H1 (cell line): ENCODE measurements around the gene EMX1. TPM values are rescaled to one million over a fixed set of nuclear protein-coding genes. Genes with fewer than 3 reads are reported as not detected.

Experiments used
- CTCF ChIA-PET: fragments of 300-600 bp; sonication (Branson Sonifier 250); formaldehyde crosslinking; loops from one replicate; lab custom pipeline; 2021; ENCODE audit not compliant: partially characterized antibody; lab: Charles Lee
- POLR2A ChIA-PET: fragments of 300-600 bp; sonication (Branson Sonifier 250); formaldehyde crosslinking; loops from one replicate; lab custom pipeline; 2021; ENCODE audit warnings: inconsistent platforms; ENCODE audit not compliant: partially characterized antibody; lab: Charles Lee
- DNase-seq, 2 experiments: peaks; one replicate each; pipeline versions ENCODE4 v3.0.0 to v3.0.0-alpha.2; 2010 to 2022; ENCODE audit warnings: low spot score in 2 of 2, low read depth in 1 of 2, mixed read lengths in 1 of 2
- FAIRE-seq: peaks from 2 replicates; lab custom pipeline; 2011; peaks lifted over from hg19 to GRCh38; lab: Jason Lieb, UNC
- H2AFZ ChIP-seq: 2 replicates; pipeline ENCODE4 v1.8.1; 2012; ENCODE audit warnings: low read length, inconsistent platforms
- H2AK5ac ChIP-seq: 2 replicates; pipeline ENCODE4 v1.6.1; 2013; ENCODE audit warnings: low read depth, low read length
- H2BK120ac ChIP-seq: replicated peaks from 2 replicates; pipeline ENCODE3; 2013; ENCODE audit warnings: low read depth, low read length, inconsistent platforms
- H2BK12ac ChIP-seq: 2 replicates; pipeline ENCODE4 v1.6.1; 2013; ENCODE audit warnings: low read depth, low read length
- H2BK15ac ChIP-seq: 2 replicates; pipeline ENCODE4 v1.6.1; 2013; ENCODE audit warnings: low read length
- H2BK20ac ChIP-seq: 2 replicates; pipeline ENCODE4 v1.6.1; 2013; ENCODE audit warnings: low read length
- H2BK5ac ChIP-seq: 2 replicates; pipeline ENCODE4 v1.6.1; 2013; ENCODE audit warnings: low read depth, low read length
- H3K14ac ChIP-seq: 2 replicates; pipeline ENCODE4 v1.6.1; 2013; ENCODE audit warnings: inconsistent platforms; ENCODE audit not compliant: insufficient read length
- H3K18ac ChIP-seq: 2 replicates; pipeline ENCODE4 v1.6.1; 2013; ENCODE audit warnings: low read length; ENCODE audit errors: extremely low read depth
- H3K23ac ChIP-seq: 2 replicates; pipeline ENCODE4 v1.6.1; 2013; ENCODE audit warnings: inconsistent platforms; ENCODE audit not compliant: insufficient read length
- H3K23me2 ChIP-seq: 2 replicates; pipeline ENCODE4 v1.6.1; 2013; ENCODE audit warnings: low read depth, low read length
- H3K27ac ChIP-seq: 2 replicates; pipeline ENCODE4 v1.6.1; 2011; ENCODE audit warnings: low read depth, low read length, inconsistent platforms
- H3K27me3 ChIP-seq, 4 experiments: replicated peaks in 1 of 4; 1 replicate in 1 of 4; 2 replicates in 3 of 4; pipeline versions ENCODE4 v1.6.1 to v1.8.1; 2011 to 2013; ENCODE audit warnings: low read length in 3 of 4, mild to moderate bottlenecking in 3 of 4, inconsistent platforms in 2 of 4, mixed read lengths in 2 of 4, moderate library complexity in 1 of 4; ENCODE audit not compliant: control insufficient read depth in 3 of 4, insufficient read depth in 3 of 4; ENCODE audit errors: extremely low read depth in 1 of 4
- H3K36me3 ChIP-seq, 4 experiments: 2 replicates each; pipeline versions ENCODE4 v1.6.1 to v1.8.1; 2011 to 2013; ENCODE audit warnings: mild to moderate bottlenecking in 4 of 4, low read length in 3 of 4, moderate library complexity in 2 of 4, control low read depth in 1 of 4, inconsistent platforms in 1 of 4; ENCODE audit not compliant: insufficient read depth in 4 of 4, control insufficient read depth in 2 of 4
- H3K4ac ChIP-seq: replicated peaks from 2 replicates; pipeline ENCODE3; 2013; ENCODE audit warnings: low read length, low read depth, mixed read lengths, inconsistent platforms; ENCODE audit not compliant: insufficient read length
- H3K4me1 ChIP-seq, 4 experiments: replicated peaks in 1 of 4; 1 replicate in 1 of 4; 2 replicates in 3 of 4; pipeline versions ENCODE4 v1.6.1 to v1.8.1; 2011 to 2013; ENCODE audit warnings: low read length in 3 of 4, inconsistent platforms in 2 of 4, mixed read lengths in 1 of 4; ENCODE audit not compliant: insufficient read depth in 4 of 4, control insufficient read depth in 3 of 4
- H3K4me2 ChIP-seq, 2 experiments: 2 replicates each; pipeline versions ENCODE4 v1.6.1 to v1.8.1; 2011 to 2013; ENCODE audit warnings: low read depth in 2 of 2, low read length in 2 of 2, control low read depth in 1 of 2, inconsistent platforms in 1 of 2, mild to moderate bottlenecking in 1 of 2; ENCODE audit not compliant: insufficient read depth in 1 of 2
- H3K4me3 ChIP-seq, 4 experiments: fragments of 200-600, 300-600 bp in 1 of 4; sonication (generic), shearing (Covaris generic), sonication (Bioruptor Twin) in 1 of 4; 2 replicates each; pipeline versions ENCODE4 v1.5.1 to v1.8.1; 2011 to 2016; ENCODE audit warnings: low read length in 4 of 4, low read depth in 3 of 4, control low read depth in 2 of 4, inconsistent platforms in 2 of 4, mild to moderate bottlenecking in 2 of 4, mixed read lengths in 1 of 4, moderate library complexity in 1 of 4; ENCODE audit not compliant: insufficient read depth in 2 of 4; ENCODE audit errors: extremely low read depth in 1 of 4
- H3K56ac ChIP-seq: replicated peaks from 2 replicates; pipeline ENCODE3; 2013; ENCODE audit warnings: low read depth, mild to moderate bottlenecking, mixed read lengths, low read length, inconsistent platforms; ENCODE audit not compliant: insufficient read length
- H3K79me1 ChIP-seq: 2 replicates; pipeline ENCODE4 v1.6.1; 2013; ENCODE audit warnings: low read depth, low read length, control low read depth
- H3K79me2 ChIP-seq, 2 experiments: 2 replicates each; pipeline versions ENCODE4 v1.6.1 to v1.8.1; 2012 to 2013; ENCODE audit warnings: low read length in 2 of 2, mild to moderate bottlenecking in 2 of 2, inconsistent platforms in 1 of 2; ENCODE audit not compliant: insufficient read depth in 2 of 2, control insufficient read depth in 1 of 2
- H3K9ac ChIP-seq, 4 experiments: replicated peaks in 1 of 4; 1 replicate in 1 of 4; 2 replicates in 3 of 4; pipeline versions ENCODE4 v1.6.1 to v1.8.1; 2011 to 2013; ENCODE audit warnings: low read depth in 3 of 4, low read length in 3 of 4, control low read depth in 2 of 4, mild to moderate bottlenecking in 2 of 4, moderate library complexity in 2 of 4, inconsistent platforms in 1 of 4; ENCODE audit errors: extremely low read depth in 1 of 4
- H3K9me3 ChIP-seq, 2 experiments: 2 replicates each; pipeline versions ENCODE4 v1.6.1 to v1.8.1; 2012 to 2013; ENCODE audit warnings: mild to moderate bottlenecking in 2 of 2, moderate library complexity in 2 of 2, control low read depth in 1 of 2, inconsistent platforms in 1 of 2, low read depth in 1 of 2, low read length in 1 of 2, mixed read lengths in 1 of 2; ENCODE audit not compliant: insufficient read depth in 2 of 2
- H4K20me1 ChIP-seq, 2 experiments: replicated peaks in 1 of 2; 2 replicates each; pipeline versions ENCODE3 to v1.8.1; 2011 to 2013; ENCODE audit warnings: inconsistent platforms in 2 of 2, low read length in 2 of 2, mild to moderate bottlenecking in 1 of 2; ENCODE audit not compliant: insufficient read depth in 2 of 2, control insufficient read depth in 1 of 2
- H4K5ac ChIP-seq: 2 replicates; pipeline ENCODE4 v1.6.1; 2013; ENCODE audit warnings: low read length, low read depth, mixed read lengths, inconsistent platforms; ENCODE audit not compliant: insufficient read length
- H4K8ac ChIP-seq: 2 replicates; pipeline ENCODE4 v1.8.0; 2013; ENCODE audit warnings: mild to moderate bottlenecking, moderate library complexity, low read length, inconsistent platforms; ENCODE audit not compliant: insufficient read depth; ENCODE audit errors: extremely low read depth
- H4K91ac ChIP-seq: replicated peaks from 2 replicates; pipeline ENCODE3; 2013; ENCODE audit warnings: low read length, mixed read lengths, inconsistent platforms; ENCODE audit not compliant: insufficient read length
- ASH2L ChIP-seq: fragments of 200-600, 300-600 bp; sonication (generic); IDR thresholded peaks from one replicate; pipeline ENCODE4 v1.7.1; 2017; ENCODE audit warnings: low read length
- EP300 ChIP-seq, 2 experiments: IDR thresholded peaks; 1 replicate in 1 of 2; 2 replicates in 1 of 2; pipeline ENCODE4 v1.6.1; 2011 to 2012; ENCODE audit warnings: low read depth in 2 of 2, low read length in 2 of 2, mild to moderate bottlenecking in 2 of 2, borderline replicate concordance in 1 of 2, inconsistent platforms in 1 of 2, moderate library complexity in 1 of 2
- MAFK ChIP-seq: IDR thresholded peaks from 2 replicates; pipeline ENCODE4 v1.6.1; 2012; ENCODE audit warnings: low read depth, mild to moderate bottlenecking, improper control_type of control experiment, low read length
- NRF1 ChIP-seq: IDR thresholded peaks from 2 replicates; pipeline ENCODE4 v1.6.1; 2011; ENCODE audit warnings: mild to moderate bottlenecking, low read depth, low read length, improper control_type of control experiment
- RNF2 ChIP-seq: fragments of 200-900, 300-1000 bp; sonication (generic); IDR thresholded peaks from 2 replicates; pipeline ENCODE4 v1.7.1; 2016; ENCODE audit warnings: borderline replicate concordance, low read depth, mild to moderate bottlenecking, antibody characterized with exemption, low read length; ENCODE audit not compliant: poor library complexity, severe bottlenecking; ENCODE audit errors: missing control alignments
- TAF7 ChIP-seq: optimal IDR thresholded peaks from 2 replicates; pipeline ENCODE3; 2011; ENCODE audit warnings: low read depth, mild to moderate bottlenecking, inconsistent platforms, low read length, moderate library complexity, borderline replicate concordance
- WGBS, 2 experiments: shearing (Covaris generic) in 1 of 2; methylation state at CpG; one replicate each; pipeline versions ENCODE4 v1.1.6 to v1.1.7; 2013 to 2015; ENCODE audit warnings: low lambda C conversion rate in 2 of 2, mixed read lengths in 2 of 2, inconsistent platforms in 1 of 2, low coverage in 1 of 2, missing lambda C conversion rate in 1 of 2; ENCODE audit not compliant: insufficient replicate concordance in 2 of 2, insufficient coverage in 1 of 2, insufficient read length in 1 of 2; ENCODE audit errors: extremely low coverage in 1 of 2, missing lambda C conversion rate in 1 of 2; 5-methylcytosine and 5-hydroxymethylcytosine counted together
- polyA plus RNA-seq, 7 experiments: library from polyadenylated mRNA; depleted of rRNA in 3 of 7; stranded (reverse) in 5 of 7; unstranded in 2 of 7; fragments of >200 nt in 5 of 7; fragments of 200-250 nt in 2 of 7; gene quantifications; 1 replicate in 5 of 7; 2 replicates in 1 of 7; 4 replicates in 1 of 7; pipeline versions ENCODE4 v1.2.1 to v1.2.3, GENCODE V29; 2011 to 2013; ENCODE audit warnings: missing spikeins in 2 of 7, mixed read lengths in 2 of 7
- total RNA-seq: library from RNA; stranded (reverse); fragmentation: NEBNext Ultra II Directional; extraction: Animal tissue kit (Norgen Biotek cat#: 25700); gene quantifications from 2 replicates; pipeline ENCODE4 v1.2.1, GENCODE V29; 2021

Gene EMX1
- total and polyA plus RNA-seq, 2 of the 8 experiments (the other 6 are each of a cell fraction or from before 2014, with no cell fraction given): 2.4 to 4.9 TPM

DNA sequence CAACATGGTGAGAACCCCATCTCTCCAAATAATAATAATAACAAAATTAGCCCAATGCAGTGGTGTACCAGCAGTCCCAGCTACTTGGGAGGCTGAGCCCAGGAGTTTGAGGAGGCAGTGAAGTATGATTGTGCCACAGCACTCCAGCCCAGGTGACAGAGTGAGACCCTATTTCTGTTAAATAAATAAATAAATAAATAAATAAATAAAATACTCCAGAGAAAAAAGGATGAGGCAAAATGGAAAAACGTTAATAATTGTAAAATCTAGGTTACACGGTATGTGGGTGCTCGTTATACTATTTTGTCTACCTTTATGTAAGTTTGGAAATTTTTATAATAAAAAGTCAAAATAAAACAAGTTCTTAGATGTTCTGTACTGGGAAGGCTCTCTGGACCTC lies 8.6 kb upstream of the EMX1 start:
- H2AFZ ChIP-seq: no peak overlapping the region
- no peak for FAIRE-seq
- H3K9ac ChIP-seq: no peak overlapping the region
- DNase-seq: no peak
- H3K23ac ChIP-seq: no peak overlapping the region
- POLR2A ChIA-PET: no interaction called here
- H3K27me3 ChIP-seq: peaks cover 21 to 47% (median 35%) of the 10 kb centered on the region in 4 experiments
- no peak overlapping the region for H2AK5ac ChIP-seq
- no peak for TF ChIP-seq ASH2L
- no peak for TF ChIP-seq NRF1
- no peak for TF ChIP-seq TAF7
- no peak for TF ChIP-seq MAFK
- no peak for TF ChIP-seq EP300 (IDR thresholded peaks at IDR 0.05; ENCODE audit: borderline replicate concordance in 1 of 2, low read depth in 2 of 2, low read length in 2 of 2)
- TF ChIP-seq RNF2: no peak
- TF ChIP-seq, all 59 proteins: peak for 0
- no peak overlapping the region for H2BK20ac ChIP-seq
- no peak overlapping the region for H4K91ac ChIP-seq
- no peaks in the 10 kb centered on the region for H3K23me2 ChIP-seq
- no peak overlapping the region for H3K4me2 ChIP-seq
- 75% methylated on average over 3 of the region's 3 CpGs; no CpG with 5 or more reads in 1 of the 2 experiments for WGBS, 2 experiments
- no peak overlapping the region for H3K27ac ChIP-seq
- no peak overlapping the region for H2BK120ac ChIP-seq
- no peaks in the 10 kb centered on the region for H3K79me1 ChIP-seq
- no peak overlapping the region for H2BK5ac ChIP-seq
- CTCF ChIA-PET: interaction anchor here (0.9 to 24.3 kb wide), 4 partner anchors 8 to 255 kb away, joined by 3 to 497 read pairs (median 4); partner anchors contain the start of genes EMX1 and SPR
- H3K4ac ChIP-seq: no peak overlapping the region
- H4K8ac ChIP-seq: no peak overlapping the region
- H2BK15ac ChIP-seq: no peak overlapping the region
- H3K36me3 ChIP-seq: no peaks in the 10 kb centered on the region
- no peak overlapping the region for H4K5ac ChIP-seq
- H3K79me2 ChIP-seq: no peaks in the 10 kb centered on the region
- H3K4me1 ChIP-seq: peaks cover 0 to 6% (median 2%) of the 10 kb centered on the region in 4 experiments; a peak in 3 of 7 replicates
- H2BK12ac ChIP-seq: no peak overlapping the region
- H3K4me3 ChIP-seq: no peak overlapping the region
- H3K14ac ChIP-seq: no peak overlapping the region
- peaks cover under 1 to 1% of the 10 kb centered on the region in 2 experiments for H4K20me1 ChIP-seq
- no peaks in the 10 kb centered on the region for H3K9me3 ChIP-seq
- no peak overlapping the region for H3K56ac ChIP-seq
- no peak overlapping the region for H3K18ac ChIP-seq
